HG03039 (cell line): ENCODE measurements around the gene SOCS3.
A peak's percentile ranks its signal among the peaks of the same experiment; 100 is the strongest.

Experiments used
- ATAC-seq: cut with Tn5 transposase; IDR thresholded peaks from one replicate; pipeline ENCODE4 v1.9.1; 2021; ENCODE audit warnings: mild to moderate bottlenecking, moderate library complexity; ENCODE audit not compliant: unreplicated experiment

Gene SOCS3

GRCh38 chr17:78353834-78354233 lies 6.0 kb downstream of the SOCS3 start:
- no peak for ATAC-seq

- ATAC-seq: no peak
Measured at GRCh38 chr17:78351449-78352006, 8.3 kb downstream of the SOCS3 start.

GRCh38 chr17:78349891-78350642 lies 9.8 kb downstream of the SOCS3 start:
- no peak for ATAC-seq

- ATAC-seq: no peak
Measured at GRCh38 chr17:78348055-78348770, 11.7 kb downstream of the SOCS3 start.

- no peak for ATAC-seq
Measured at GRCh38 chr17:78347453-78347852, 12.4 kb downstream of the SOCS3 start.

- ATAC-seq: no peak
Measured at GRCh38 chr17:78346605-78347250, 13.1 kb downstream of the SOCS3 start.

- no peak for ATAC-seq
Measured at GRCh38 chr17:78345791-78346494, 13.9 kb downstream of the SOCS3 start.

GRCh38 chr17:78345172-78345571 lies 14.7 kb downstream of the SOCS3 start:
- ATAC-seq: no peak

- ATAC-seq: no peak
Measured at GRCh38 chr17:78344666-78345065, 15.2 kb downstream of the SOCS3 start.

GRCh38 chr17:78343543-78344201 lies 16.2 kb downstream of the SOCS3 start:
- no peak for ATAC-seq

GRCh38 chr17:78343187-78343542 lies 16.7 kb downstream of the SOCS3 start:
- no peak for ATAC-seq

GRCh38 chr17:78342449-78343186 lies 17.3 kb downstream of the SOCS3 start:
- no peak for ATAC-seq

GRCh38 chr17:78341559-78342448 lies 18.1 kb downstream of the SOCS3 start:
- ATAC-seq: no peak

GRCh38 chr17:78340183-78340955 lies 19.5 kb downstream of the SOCS3 start:
- ATAC-seq: no peak

GRCh38 chr17:78338486-78339259 lies 21.2 kb downstream of the SOCS3 start:
- no peak for ATAC-seq

GRCh38 chr17:78337244-78338109 lies 22.4 kb downstream of the SOCS3 start:
- ATAC-seq: peak; percentile 48
